GM18951 (cell line): ENCODE data around the gene OR2D3.
"Not testable (repeated sequence)": the region's sequence is repeated elsewhere in the genome, so short reads cannot be mapped to it uniquely, and the experiment has no call there.

ENCODE experiments used
- POLR2A ChIP-seq: IDR thresholded peaks from 4 replicates; pipeline ENCODE4 v1.6.1; 2011; ENCODE audit warnings: mild to moderate bottlenecking; ENCODE audit not compliant: insufficient read length, insufficient read depth; ENCODE audit errors: extremely low read depth
- in situ Hi-C: fragments of 300-500 bp; cut with MboI; formaldehyde crosslinking; loops from one replicate; pipeline ENCODE4 v1.12.0; 2022; ENCODE audit warnings: low sequenced_read_pairs, mixed read lengths, inconsistent platforms; ENCODE audit not compliant: unreplicated experiment

OR2D3 gene

GRCh38 chr11:6962141-6962540 lies 41.3 kb downstream of the OR2D3 start:
- no peak for TF ChIP-seq POLR2A

GRCh38 chr11:6962673-6963072 lies 41.9 kb downstream of the OR2D3 start:
- no peak for TF ChIP-seq POLR2A
- in situ Hi-C loops: no loop called here

More at GRCh38 chr11:6962141-6962540, 41.3 kb downstream of the OR2D3 start:
- in situ Hi-C loops: no loop called here

- in situ Hi-C loops: no loop called here
- no peak for TF ChIP-seq POLR2A
Measured at GRCh38 chr11:6968816-6969215, 48.0 kb downstream of the OR2D3 start.

- in situ Hi-C loops: not testable (repeated sequence)
Measured at GRCh38 chr11:6969854-6970253, 49.1 kb downstream of the OR2D3 start.
